ENCODE measurements around the gene CENPN.

Gene CENPN

DNA sequence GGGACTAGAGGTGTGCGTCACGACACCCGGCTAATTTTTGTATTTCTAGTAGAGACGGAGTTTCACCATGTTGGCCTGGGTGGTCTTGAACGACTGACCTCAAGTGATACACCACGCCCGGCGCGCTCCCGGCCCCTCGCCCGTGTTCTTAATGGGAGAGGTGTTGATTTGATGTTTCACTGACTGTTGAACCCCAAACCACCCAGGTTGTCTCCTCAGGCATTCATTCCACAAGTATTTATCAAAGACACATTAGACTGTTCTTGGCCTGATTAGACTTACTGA, 1.4 kb downstream of the CENPN start:
- in situ Hi-C loops (cut with MboI; ENCODE audit: low pct_unique_long_range_greater_than_20kb, low sequenced_read_pairs): no loop called here
- no peak for DNase-seq

DNA sequence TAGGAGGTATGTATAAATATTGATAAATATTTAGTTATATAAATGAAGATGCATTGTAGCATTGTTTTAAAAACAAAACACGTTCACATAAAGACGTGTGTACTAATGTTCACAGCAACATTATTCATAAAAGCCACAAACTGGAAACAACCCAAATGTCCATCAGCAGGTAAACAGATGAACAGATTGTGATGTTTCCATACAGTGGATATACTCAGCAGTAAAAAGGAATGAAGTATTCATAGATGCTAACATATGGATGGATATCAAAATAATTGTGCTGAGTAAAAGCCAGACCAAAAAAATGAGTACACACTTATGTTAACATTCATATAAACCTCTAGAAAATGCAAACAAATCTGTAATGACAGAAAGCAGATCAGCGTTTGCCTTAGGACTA, 6.0 kb downstream of the CENPN start:
- no peak for DNase-seq
- in situ Hi-C loops (cut with MboI; ENCODE audit: low pct_unique_long_range_greater_than_20kb, low sequenced_read_pairs): no loop called here

DNA sequence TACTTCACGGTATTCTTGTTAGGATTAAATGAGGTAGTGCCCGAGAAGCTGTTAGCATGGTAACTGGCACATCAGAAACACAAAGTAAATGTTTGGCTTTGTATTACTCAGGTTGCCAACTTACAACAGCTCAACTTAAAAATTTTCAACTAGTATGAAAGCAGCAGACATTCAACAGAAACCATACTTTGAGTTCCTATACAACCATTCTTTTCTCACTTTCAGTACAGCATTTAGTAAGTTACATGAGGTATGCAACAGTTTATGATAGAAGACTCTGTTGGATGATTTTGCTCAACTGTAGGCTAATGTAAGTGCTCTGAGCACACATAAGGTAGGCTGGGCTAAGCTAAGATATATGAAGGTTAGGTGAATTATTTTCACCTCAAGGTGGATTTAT, 7.7 kb downstream of the CENPN start:
- DNase-seq: no peak
- in situ Hi-C loops (cut with MboI; ENCODE audit: low pct_unique_long_range_greater_than_20kb, low sequenced_read_pairs): no loop called here

DNA sequence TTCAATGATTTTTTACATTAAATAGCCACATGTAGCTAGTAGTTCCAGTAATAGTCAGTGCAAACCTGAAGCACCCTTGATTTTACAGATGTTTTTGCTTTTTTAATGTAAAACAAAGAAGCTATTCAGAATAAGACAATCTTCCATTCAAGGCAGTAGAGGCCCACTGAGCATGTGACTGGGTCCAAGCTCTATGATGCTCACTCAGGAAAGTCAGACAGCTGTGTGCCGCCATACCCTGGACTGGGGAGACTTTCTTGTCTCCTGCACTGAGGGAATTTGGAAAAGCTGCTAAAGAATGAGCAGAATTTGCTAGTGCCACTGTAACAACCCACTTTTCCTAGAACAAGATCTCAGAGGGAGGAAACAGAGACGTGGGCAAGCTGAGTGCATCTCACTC, 11.5 kb downstream of the CENPN start:
- in situ Hi-C loops (cut with MboI; ENCODE audit: low pct_unique_long_range_greater_than_20kb, low sequenced_read_pairs): no loop called here
- no peak for DNase-seq

DNA sequence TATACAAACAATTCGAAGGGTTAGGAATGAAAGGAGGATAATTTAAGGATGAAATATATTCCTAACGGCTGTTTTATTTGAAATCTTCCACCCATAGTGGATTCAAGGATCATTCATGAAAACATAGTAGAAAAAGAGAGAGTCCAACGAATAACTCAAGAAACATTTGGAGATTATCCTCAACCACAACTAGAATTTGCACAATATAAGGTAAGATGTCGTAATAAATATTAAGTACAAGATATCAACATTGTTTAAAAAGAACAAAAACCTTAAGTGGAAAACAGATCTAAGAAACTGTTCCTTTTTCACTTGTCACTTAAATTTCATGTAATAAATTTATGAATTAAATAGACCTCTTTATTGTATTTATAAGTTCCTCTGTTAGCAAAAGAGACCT, 19.4 kb downstream of the CENPN start:
- in situ Hi-C loops (cut with MboI; ENCODE audit: low pct_unique_long_range_greater_than_20kb, low sequenced_read_pairs): no loop called here
- no peak for DNase-seq

DNA sequence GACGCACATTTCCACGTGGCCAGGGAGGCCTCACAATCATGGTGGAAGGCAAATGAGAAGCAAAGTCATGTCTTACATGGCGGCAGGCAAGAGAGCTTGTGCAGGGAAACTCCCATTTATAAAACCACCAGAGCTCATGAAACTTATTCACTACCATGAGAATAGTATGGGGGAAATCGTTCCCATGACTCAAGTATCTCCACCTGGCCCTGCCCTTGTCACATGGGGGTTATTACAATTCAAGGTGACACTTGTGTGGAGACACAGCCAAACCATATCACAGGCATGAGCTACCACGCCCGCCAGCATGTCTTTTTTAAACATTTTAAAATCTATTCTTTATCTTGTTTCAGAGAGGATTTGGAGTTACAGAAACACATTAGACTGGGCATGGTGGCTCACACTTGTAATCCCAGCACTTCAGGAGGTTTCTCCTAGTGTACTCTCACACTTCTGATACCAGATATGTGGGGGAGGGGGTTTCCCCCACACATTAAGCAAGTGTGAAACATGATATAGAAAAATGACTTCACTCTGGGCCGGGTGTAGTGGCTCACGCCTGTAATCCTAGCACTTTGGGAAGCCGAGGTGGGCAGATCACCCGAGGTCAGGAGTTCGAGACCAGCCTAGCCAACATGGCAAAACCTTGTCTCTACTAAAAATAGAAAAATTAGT, 23.1 kb downstream of the CENPN start:
- DNase-seq: no peak
- in situ Hi-C loops (cut with MboI; ENCODE audit: low pct_unique_long_range_greater_than_20kb, low sequenced_read_pairs): no loop called here

DNA sequence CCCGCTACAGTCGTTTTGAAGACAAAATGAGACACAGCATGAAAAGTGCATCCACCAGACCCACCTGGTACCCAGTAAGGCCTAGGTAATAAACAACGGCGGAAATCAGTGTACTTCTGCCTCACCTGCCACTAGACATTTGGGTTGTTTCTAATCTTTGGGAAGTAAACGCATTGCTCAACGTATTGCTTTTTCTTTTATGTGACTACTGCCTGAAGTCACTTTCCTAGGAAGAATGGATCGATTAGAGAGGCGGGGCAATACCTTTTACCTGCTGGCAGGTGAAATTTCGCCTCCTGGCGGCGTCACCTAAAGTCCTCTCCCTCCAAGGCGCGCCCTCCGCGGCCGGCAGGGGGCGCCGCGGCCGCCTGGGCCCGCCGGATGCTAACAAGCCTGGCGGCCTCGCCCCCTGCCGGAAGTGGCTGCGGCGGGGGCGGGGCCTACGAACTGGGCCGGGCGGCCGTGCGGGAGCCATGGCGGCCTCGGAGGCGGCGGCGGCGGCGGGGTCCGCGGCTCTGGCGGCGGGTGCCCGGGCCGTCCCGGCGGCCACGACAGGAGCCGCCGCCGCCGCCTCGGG, 28.5 kb downstream of the CENPN start, which contains the start of gene ATMIN:
Gene ATMIN (plus strand): TSS at position 445 of the 577 bp plus-strand sequence. CDS start 29 bp downstream, at position 474.
- peak; percentile 82 for DNase-seq
- in situ Hi-C loops (cut with MboI; ENCODE audit: low pct_unique_long_range_greater_than_20kb, low sequenced_read_pairs): no loop called here

DNA sequence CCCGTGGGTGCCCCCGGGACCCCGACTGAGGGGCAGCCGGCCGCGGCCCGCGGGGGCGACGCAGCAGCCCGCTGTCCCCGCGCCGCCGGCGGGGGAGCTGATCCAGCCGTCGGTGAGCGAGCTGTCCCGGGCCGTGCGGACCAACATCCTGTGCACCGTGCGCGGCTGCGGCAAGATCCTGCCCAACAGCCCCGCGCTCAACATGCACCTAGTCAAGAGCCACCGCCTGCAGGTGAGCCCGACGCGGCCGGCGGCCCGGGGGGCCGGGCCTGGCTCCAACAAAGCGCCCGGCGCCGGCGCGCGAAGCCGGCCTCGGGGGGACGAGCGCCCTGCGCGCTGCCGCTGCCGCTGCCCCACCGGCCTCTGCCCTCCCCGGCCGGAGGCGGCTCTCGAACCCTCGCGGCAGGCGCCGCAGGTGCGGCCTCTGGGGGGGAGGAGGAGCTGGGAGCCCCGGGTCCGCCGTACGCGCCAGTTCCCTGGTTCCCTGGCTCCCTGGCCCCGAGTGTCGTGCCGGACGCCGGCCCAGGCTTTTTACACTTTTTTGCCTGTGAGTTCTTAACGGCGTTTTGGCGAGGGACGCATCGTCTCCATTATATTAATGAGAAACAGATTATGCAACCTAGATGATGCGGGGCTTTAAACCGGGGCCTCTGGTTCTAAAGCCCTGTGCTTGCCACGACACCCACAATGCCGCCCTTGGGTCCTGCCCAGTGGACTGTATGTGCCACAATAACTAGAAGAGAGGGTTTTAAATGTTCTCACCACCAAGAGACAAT, 29.1 kb downstream of the CENPN start:
- in situ Hi-C loops (cut with MboI; ENCODE audit: low pct_unique_long_range_greater_than_20kb, low sequenced_read_pairs): no loop called here
- peak; percentile 30 for DNase-seq

DNA sequence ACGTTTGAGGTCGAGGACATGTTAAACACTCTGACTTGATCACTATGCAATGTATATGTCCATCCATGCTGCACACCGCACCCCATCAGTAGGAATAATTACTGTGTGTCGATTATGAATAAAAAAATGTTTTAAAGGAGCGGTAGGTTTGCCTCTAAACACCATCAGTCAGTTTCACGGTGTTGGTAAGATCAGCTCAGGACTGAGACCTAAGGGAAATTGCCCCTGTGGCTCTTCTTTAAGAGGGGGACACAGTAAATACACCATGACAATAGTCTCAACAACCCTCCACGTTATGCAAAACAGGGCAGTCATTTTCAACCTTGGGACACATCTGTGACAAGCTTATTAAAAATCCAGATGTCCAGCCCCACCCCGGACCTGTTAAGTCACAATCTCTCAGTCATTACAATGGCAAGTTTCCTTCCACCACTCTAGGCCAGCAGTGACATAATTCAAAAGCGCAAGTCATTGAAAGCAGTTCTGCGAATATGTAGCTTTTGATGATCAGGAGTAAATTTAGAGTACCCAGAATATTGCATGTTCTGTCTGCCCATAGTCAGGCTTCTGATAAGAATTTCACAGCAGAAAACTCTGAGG, 29.8 kb downstream of the CENPN start:
- DNase-seq: peak; percentile 11
- in situ Hi-C loops (cut with MboI; ENCODE audit: low pct_unique_long_range_greater_than_20kb, low sequenced_read_pairs): no loop called here

DNA sequence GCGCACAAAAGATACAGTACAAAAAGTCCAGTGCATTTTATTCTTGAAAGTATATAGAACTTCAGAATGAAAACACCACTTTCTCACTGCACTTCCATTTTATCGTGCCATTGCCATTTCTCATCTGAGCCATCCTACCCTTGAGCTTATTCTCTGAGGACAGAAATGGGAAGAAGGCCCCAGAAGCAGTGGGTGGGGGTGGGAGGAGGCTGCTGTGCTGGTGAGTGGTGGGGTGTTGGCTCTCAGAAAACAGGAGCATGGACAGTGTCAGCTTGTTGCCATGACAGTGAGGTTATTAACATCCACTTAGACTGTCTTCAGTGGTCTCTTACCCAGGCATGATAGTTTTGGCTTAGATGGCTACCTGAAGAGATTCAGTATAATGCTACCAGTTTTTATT, 33.1 kb downstream of the CENPN start:
- DNase-seq: no peak
- in situ Hi-C loops (cut with MboI; ENCODE audit: low pct_unique_long_range_greater_than_20kb, low sequenced_read_pairs): no loop called here

DNA sequence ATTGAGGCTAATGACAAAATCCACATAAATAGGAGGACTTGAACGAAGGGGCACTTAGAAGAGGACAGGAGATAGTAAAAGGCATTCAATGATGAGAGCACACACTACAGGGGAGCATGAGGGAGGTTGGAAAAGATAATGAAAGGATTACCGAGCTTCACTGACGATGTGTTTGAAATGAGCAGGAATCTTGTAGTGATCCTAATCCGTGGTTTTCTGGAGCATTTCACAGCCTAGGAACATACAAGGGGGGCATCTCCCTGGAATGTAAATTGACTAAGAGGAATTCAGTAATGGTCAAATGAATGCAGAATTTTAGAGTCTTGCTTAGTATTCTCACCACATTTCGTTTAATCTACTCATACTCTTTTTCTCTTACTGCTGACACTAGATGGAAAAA, 33.8 kb downstream of the CENPN start:
- in situ Hi-C loops (cut with MboI; ENCODE audit: low pct_unique_long_range_greater_than_20kb, low sequenced_read_pairs): no loop called here

DNA sequence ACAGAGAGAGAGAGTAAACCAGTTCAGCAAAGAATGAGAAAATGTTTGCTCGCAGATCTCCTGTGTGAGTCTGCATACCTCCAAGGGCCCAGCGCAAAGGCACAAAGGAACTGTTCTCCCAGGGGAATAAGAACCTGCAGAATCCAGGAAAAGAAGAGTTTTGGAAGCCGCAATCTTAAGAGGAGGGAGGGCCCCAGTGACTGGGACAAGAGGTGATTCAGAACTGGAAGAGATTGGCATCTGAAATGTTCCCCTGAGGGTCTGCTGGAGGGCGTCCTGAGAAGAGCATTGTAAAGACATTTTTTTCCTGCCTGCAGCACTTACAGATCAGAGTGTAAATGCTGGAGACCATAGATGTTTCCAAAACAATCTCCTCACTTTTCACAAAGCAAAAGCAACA, 34.7 kb downstream of the CENPN start:
- DNase-seq: no peak
- in situ Hi-C loops (cut with MboI; ENCODE audit: low pct_unique_long_range_greater_than_20kb, low sequenced_read_pairs): no loop called here

More for the DNA sequence above, 33.8 kb downstream of the CENPN start:
- no peak for DNase-seq

DNA sequence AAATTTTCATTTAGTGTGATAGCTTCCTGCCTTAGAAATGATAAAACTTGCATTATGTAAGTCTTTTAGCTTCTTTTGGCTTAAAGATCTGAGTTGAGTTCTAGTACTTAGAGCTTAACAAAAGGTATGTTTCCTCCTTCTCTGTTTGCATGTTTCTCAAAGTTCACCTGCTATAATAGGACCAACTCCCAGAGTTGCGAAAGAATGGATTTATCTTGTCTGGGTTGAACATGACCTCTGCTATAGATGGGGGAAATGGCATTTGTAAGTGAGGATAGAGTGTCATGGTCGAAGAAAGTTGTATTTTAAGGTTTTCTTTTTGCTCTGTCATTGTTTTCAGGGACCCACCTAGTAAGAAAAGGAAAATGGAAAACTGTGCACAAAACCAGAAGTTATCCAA, 35.8 kb downstream of the CENPN start:
- in situ Hi-C loops (cut with MboI; ENCODE audit: low pct_unique_long_range_greater_than_20kb, low sequenced_read_pairs): no loop called here
- DNase-seq: no peak

DNA sequence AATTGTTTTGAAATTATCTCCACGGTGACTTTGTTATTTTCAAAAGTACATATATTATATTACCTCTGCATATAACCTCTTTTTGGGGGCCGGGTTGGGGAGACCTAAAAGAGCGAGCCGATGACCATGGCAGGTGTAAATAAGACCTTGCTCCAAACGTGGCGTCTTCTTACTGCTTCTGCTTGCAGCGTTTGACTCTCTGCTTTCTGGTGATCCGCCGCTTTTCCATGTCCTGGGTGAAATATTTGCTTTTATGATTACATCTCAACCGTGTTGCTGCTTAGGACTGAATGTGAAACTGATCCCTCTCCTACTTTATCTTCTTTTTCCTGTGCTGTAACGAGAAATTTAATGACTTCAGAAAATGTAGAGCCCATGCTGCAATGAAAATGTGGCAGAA, 46.7 kb downstream of the CENPN start:
- DNase-seq: no peak
- in situ Hi-C loops (cut with MboI; ENCODE audit: low pct_unique_long_range_greater_than_20kb, low sequenced_read_pairs): no loop called here

DNA sequence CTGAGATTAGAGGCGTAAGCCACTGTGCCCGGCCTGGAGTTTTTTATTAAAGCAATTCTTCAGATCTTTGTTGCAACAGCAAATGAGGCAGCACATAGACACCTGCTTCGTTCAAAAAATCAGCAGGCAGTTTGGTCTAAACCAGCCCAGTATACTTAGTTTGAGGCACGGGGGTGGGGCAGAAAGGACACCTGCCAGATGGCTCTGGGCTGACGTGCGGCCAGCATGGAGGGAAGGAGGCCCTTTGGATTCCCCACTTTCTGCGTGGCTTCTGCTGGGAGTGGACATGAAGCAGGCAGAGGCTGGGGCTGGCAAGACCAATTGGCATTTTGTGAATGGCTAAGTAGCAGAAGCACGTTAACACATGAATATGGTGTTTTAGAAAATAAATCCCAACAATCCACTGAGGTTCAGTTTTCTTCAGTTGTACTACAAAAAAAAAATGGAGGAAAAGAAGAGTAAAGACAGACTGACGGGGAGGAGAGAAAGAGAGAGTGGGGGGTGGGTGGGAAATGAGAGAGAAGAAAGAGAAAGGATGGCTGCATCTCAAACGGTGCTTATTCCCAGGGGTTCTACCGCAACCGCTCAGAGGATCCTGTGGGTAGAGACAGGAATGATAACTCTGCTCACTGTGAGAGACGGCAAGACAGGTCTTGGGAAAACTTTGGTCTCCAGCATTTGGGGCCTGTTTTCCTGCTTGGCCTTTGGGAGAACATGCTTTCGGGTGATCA, 53.7 kb downstream of the CENPN start:
- in situ Hi-C loops (cut with MboI; ENCODE audit: low pct_unique_long_range_greater_than_20kb, low sequenced_read_pairs): no loop called here
- DNase-seq: no peak

DNA sequence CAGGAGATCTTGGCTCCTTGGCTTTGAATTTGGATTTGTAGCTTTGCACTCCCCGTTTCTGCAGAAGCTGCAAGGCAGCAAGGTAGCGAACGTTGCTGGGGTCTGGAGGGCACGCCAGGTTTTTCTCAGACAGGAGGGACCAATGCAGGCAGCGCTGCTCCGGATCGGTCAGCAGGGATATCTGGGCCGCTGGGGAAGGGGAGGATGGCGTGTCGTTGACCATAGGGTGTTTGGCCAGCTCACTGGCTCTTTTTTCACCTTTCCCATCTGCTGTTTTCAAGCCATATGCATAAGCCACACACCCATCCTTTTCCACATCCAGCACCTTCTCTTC, 54.3 kb downstream of the CENPN start:
- in situ Hi-C loops (cut with MboI; ENCODE audit: low pct_unique_long_range_greater_than_20kb, low sequenced_read_pairs): no loop called here
- no peak for DNase-seq

DNA sequence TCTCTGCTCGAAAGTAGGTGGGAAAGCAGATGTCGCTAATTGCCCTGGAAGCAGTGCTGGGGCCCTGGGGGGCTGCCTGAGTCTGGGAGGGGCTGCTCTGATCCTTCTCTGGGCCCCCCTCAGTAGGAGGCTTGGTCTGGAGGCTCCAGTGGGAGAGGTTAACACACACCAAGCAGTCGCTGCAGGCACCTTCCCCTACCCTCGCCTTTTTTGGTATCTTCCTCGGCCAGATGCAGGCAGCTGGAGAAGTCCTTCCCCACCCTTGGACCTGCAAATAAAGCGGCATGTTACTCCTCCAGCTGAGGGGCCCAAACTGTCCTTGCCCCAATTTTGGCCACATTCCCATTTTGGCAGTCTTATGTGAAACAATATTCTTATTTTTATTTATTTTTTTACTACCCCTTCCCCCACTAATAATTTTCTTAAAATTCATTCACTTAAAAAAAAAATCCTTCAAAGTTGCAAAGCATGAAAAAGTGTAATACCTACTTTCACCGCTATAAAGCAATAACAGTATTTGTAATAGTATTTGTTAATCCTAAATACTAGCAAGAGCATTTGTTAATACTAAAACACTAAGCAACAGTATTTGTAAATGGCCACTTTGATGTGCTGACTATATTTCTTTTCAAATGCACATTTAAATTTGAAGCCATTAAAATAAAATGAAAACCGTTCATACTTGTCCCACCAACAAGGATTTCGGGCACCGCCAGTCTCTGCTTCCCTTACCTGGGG, 55.0 kb downstream of the CENPN start:
- in situ Hi-C loops (cut with MboI; ENCODE audit: low pct_unique_long_range_greater_than_20kb, low sequenced_read_pairs): no loop called here
- no peak for DNase-seq

DNA sequence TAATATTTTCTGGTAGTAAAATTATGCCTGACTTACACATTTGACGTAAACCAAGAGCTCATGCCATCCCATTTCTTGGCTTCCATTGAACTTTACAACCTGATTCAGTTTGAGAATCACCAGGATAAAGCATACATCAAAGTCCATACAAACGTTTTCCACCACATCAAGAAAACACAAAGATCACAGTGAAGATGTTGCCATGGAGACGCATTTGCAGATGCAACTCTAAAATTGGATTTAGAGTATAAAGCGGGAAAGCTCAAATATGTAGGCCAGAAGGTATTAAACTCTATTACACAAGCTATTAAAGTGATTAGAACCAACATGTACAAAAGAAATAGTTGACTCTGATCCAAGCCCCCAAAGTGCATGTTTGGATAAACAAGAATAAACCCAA, 59.7 kb downstream of the CENPN start:
- in situ Hi-C loops (cut with MboI; ENCODE audit: low pct_unique_long_range_greater_than_20kb, low sequenced_read_pairs): no loop called here
- no peak for DNase-seq

DNA sequence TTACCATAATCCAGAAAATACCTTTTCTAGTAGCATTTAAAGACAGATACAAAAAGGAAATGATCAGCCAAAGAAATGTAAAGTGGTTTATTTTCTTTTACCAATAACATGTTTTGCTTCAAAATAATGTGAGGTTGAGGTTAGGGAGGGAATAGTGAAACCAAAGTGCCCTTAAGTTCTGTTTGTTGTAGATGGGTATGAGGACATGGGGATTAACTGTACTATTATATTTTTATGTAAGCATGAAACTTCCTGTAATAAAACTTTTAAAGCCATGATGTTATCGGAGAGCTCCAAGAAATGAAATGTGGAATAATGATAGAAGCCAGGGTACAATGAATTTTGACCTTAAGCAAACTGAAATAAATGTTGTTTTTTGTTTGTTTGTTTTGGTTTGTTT, 60.2 kb downstream of the CENPN start:
- in situ Hi-C loops (cut with MboI; ENCODE audit: low pct_unique_long_range_greater_than_20kb, low sequenced_read_pairs): no loop called here
- no peak for DNase-seq

Measured in KBM-7 (cell line).